Neural cell (in vitro differentiated cells): ENCODE results near the gene PTPN9. TPM values are rescaled to one million over a fixed set of nuclear protein-coding genes. Genes with fewer than 3 reads are reported as not detected.

Source experiments
- H2AFZ ChIP-seq: fragments of 200-600, 300-800 bp; sonication (generic), shearing (Covaris generic); 2 replicates; pipeline ENCODE4 v1.6.0; 2014; ENCODE audit warnings: low read depth, mild to moderate bottlenecking, antibody characterized with exemption, low read length, moderate library complexity
- H3F3A ChIP-seq: fragments of 200-600 bp; shearing (Covaris generic); 2 replicates; pipeline ENCODE4 v1.6.1; 2016; ENCODE audit warnings: mild to moderate bottlenecking, moderate library complexity, mixed read lengths, antibody characterized with exemption, low read length; ENCODE audit not compliant: insufficient read depth, poor library complexity, severe bottlenecking
- H3K27ac ChIP-seq: fragments of 200-600, 300-800 bp; sonication (generic), shearing (Covaris generic); 2 replicates; pipeline ENCODE4 v1.5.1; 2014; ENCODE audit warnings: mild to moderate bottlenecking, low read length, moderate library complexity
- H3K27me3 ChIP-seq: fragments of 300-800, 200-600 bp; sonication (generic), shearing (Covaris generic); 2 replicates; pipeline ENCODE4 v1.6.0; 2014; ENCODE audit warnings: mild to moderate bottlenecking, low read depth, low read length, moderate library complexity; ENCODE audit not compliant: insufficient read depth
- H3K36me3 ChIP-seq: fragments of 300-800, 200-600 bp; sonication (generic), shearing (Covaris generic); 2 replicates; pipeline ENCODE4 v1.5.1; 2014; ENCODE audit warnings: mild to moderate bottlenecking, antibody characterized with exemption, low read length, moderate library complexity; ENCODE audit not compliant: insufficient read depth
- H3K4me2 ChIP-seq: fragments of 300-800, 200-600 bp; sonication (generic), shearing (Covaris generic); 2 replicates; pipeline ENCODE4 v1.6.0; 2014; ENCODE audit warnings: mild to moderate bottlenecking, low read length
- H3K4me3 ChIP-seq: fragments of 300-800, 200-600 bp; sonication (generic), shearing (Covaris generic); 2 replicates; pipeline ENCODE4 v1.5.1; 2014; ENCODE audit warnings: mild to moderate bottlenecking, low read length, moderate library complexity
- H3K79me2 ChIP-seq: fragments of 200-600 bp; shearing (Covaris generic); replicated peaks from 2 replicates; pipeline ENCODE4 v1.6.0; 2014; ENCODE audit warnings: mild to moderate bottlenecking, low read length, moderate library complexity; ENCODE audit not compliant: insufficient read depth
- H3K9ac ChIP-seq: fragments of 300-800, 200-600 bp; sonication (generic), shearing (Covaris generic); 2 replicates; pipeline ENCODE4 v1.6.1; 2016; ENCODE audit warnings: mild to moderate bottlenecking, low read length, mixed read lengths
- H3K9me2 ChIP-seq: fragments of 200-600 bp; shearing (Covaris generic); 2 replicates; pipeline ENCODE4 v1.6.1; 2016; ENCODE audit warnings: mild to moderate bottlenecking, low read length, mixed read lengths; ENCODE audit not compliant: insufficient read depth
- H3K9me3 ChIP-seq: fragments of 200-600, 300-800 bp; sonication (generic), shearing (Covaris generic); 2 replicates; pipeline ENCODE4 v1.6.1; 2016; ENCODE audit warnings: mild to moderate bottlenecking, mixed run types, low read length, moderate library complexity, mixed read lengths
- H4K20me1 ChIP-seq: fragments of 200-600 bp; shearing (Covaris generic); 2 replicates; pipeline ENCODE4 v1.6.1; 2016; ENCODE audit warnings: mild to moderate bottlenecking, mixed run types; ENCODE audit not compliant: insufficient read depth
- CTCF ChIP-seq: fragments of 450-650 bp; IDR thresholded peaks from 2 replicates; pipeline ENCODE4 v1.5.1; 2014; ENCODE audit warnings: antibody characterized with exemption, mild to moderate bottlenecking, moderate library complexity; ENCODE audit not compliant: poor library complexity, severe bottlenecking
- EP300 ChIP-seq: fragments of 450-650 bp; conservative IDR thresholded peaks from 2 replicates; pipeline ENCODE4 v1.6.1; 2014; ENCODE audit warnings: antibody characterized with exemption, mild to moderate bottlenecking, moderate library complexity; ENCODE audit not compliant: poor library complexity, severe bottlenecking
- EZH2 ChIP-seq: fragments of 200-600, 300-800 bp; shearing (Covaris generic), sonication (generic); IDR thresholded peaks from 2 replicates; pipeline ENCODE4 v1.6.1; 2014; ENCODE audit warnings: antibody characterized with exemption, low read length, borderline replicate concordance, mild to moderate bottlenecking; ENCODE audit not compliant: insufficient read depth, poor library complexity, severe bottlenecking
- MXI1 ChIP-seq: fragments of 450-650 bp; conservative IDR thresholded peaks from 2 replicates; pipeline ENCODE4 v1.6.1; 2014; ENCODE audit warnings: antibody characterized with exemption, mild to moderate bottlenecking; ENCODE audit not compliant: poor library complexity, severe bottlenecking
- POLR2AphosphoS5 ChIP-seq: IDR thresholded peaks from 2 replicates; pipeline ENCODE4 v1.6.1; 2012
- RAD21 ChIP-seq: fragments of 450-650 bp; conservative IDR thresholded peaks from 2 replicates; pipeline ENCODE4 v1.6.1; 2014; ENCODE audit warnings: antibody characterized with exemption, mild to moderate bottlenecking, moderate library complexity
- REST ChIP-seq: IDR thresholded peaks from 2 replicates; pipeline ENCODE4 v1.6.1; 2012; ENCODE audit warnings: borderline replicate concordance
- SMC3 ChIP-seq: fragments of 450-650 bp; conservative IDR thresholded peaks from 2 replicates; pipeline ENCODE4 v1.6.1; 2014; ENCODE audit warnings: antibody characterized with exemption, mild to moderate bottlenecking, moderate library complexity; ENCODE audit not compliant: poor library complexity
- TAF1 ChIP-seq: IDR thresholded peaks from 2 replicates; pipeline ENCODE4 v1.6.1; 2012; ENCODE audit warnings: low read depth
- polyA plus RNA-seq: library from polyadenylated mRNA; depleted of rRNA; stranded (reverse); fragments of >200 nt; gene quantifications from 2 replicates; pipeline ENCODE4 v1.2.3, GENCODE V29; 2014

The PTPN9 gene
- polyA plus RNA-seq, 1 donor from 2014 or later: 33.1 TPM

GRCh38 chr15:75532413-75533250 lies 46.5 kb downstream of the PTPN9 start:
- Histone ChIP-seq H3F3A (no peaks in the 10 kb centered on the region), H3K79me2 (peaks cover 12% of the 10 kb centered on the region), H3K27ac (no peak overlapping the region), H2AFZ (no peak overlapping the region), H3K4me2 (no peak overlapping the region), H4K20me1 (no peaks in the 10 kb centered on the region), H3K36me3 (no peaks in the 10 kb centered on the region), H3K9me2 (no peaks in the 10 kb centered on the region), H3K4me3 (no peak overlapping the region), H3K9ac (no peak overlapping the region), H3K27me3 (no peaks in the 10 kb centered on the region), H3K9me3 (no peaks in the 10 kb centered on the region)
- no peak for TF ChIP-seq RAD21
- no peak for TF ChIP-seq REST
- no peak for TF ChIP-seq EZH2
- TF ChIP-seq EP300: no peak
- TF ChIP-seq POLR2AphosphoS5: no peak
- no peak for TF ChIP-seq SMC3
- TF ChIP-seq TAF1: no peak
- TF ChIP-seq CTCF: no peak
- no peak for TF ChIP-seq MXI1

GRCh38 chr15:75531041-75531450 lies 48.1 kb downstream of the PTPN9 start:
- Histone ChIP-seq H3K4me3 (no peak overlapping the region), H3K79me2 (peaks cover 12% of the 10 kb centered on the region), H4K20me1 (no peaks in the 10 kb centered on the region)

More at GRCh38 chr15:75531041-75531450, 48.1 kb downstream of the PTPN9 start:
- H3K27me3 ChIP-seq: no peaks in the 10 kb centered on the region
- H3K9ac ChIP-seq: no peak overlapping the region
- H2AFZ ChIP-seq: no peak overlapping the region
- no peak for TF ChIP-seq TAF1
- TF ChIP-seq RAD21: no peak
- no peak overlapping the region for H3K27ac ChIP-seq
- no peaks in the 10 kb centered on the region for H3F3A ChIP-seq
- no peaks in the 10 kb centered on the region for H3K9me3 ChIP-seq
- no peaks in the 10 kb centered on the region for H3K9me2 ChIP-seq
- no peak overlapping the region for H3K4me2 ChIP-seq
- H3K36me3 ChIP-seq: no peaks in the 10 kb centered on the region
